ENCODE measurements around the gene ATP23.

The ATP23 gene

DNA sequence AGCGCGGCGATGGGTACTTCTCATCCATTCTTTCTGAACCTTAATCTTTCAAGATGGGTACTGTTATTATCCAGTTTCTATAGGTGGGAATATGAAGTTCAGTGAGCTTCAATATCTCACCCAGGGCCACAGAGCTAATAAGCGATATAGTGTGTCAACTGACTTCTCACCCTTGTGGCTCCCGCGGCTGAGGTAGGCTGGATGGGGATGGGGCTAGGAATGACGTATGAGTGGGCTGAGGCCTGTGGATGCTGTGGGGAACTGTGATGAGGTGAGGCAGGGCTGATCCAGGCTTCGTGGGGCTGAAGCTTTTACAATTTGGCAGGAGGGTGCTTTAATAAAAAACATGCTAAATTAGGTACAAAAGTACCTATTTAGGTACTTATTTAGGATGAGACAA is 32.9 kb upstream of the ATP23 start:
- no peak for DNase-seq

GRCh38 chr12:57909056-57909455 is 32.3 kb upstream of the ATP23 start:
- no peak for DNase-seq

DNA sequence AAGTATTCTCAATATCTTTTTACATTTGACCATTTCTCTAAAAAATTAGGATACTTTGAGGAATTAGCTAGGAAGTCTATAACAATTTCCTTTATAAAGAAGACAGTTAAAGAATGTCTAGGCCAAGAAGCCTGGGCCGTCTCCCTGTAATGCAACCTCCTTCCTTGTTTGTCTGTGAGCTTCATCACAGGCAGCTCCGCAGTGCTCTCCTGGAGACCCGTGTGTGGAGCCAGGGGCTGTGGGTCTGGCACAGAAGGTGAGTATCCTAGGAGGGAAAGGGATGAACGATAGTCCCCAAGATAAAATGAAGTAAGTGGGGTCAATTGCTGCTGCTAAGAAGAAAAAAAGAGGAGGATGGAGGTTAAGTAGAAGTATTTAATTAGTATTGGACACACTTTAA is 31.8 kb upstream of the ATP23 start:
- no peak for DNase-seq

DNA sequence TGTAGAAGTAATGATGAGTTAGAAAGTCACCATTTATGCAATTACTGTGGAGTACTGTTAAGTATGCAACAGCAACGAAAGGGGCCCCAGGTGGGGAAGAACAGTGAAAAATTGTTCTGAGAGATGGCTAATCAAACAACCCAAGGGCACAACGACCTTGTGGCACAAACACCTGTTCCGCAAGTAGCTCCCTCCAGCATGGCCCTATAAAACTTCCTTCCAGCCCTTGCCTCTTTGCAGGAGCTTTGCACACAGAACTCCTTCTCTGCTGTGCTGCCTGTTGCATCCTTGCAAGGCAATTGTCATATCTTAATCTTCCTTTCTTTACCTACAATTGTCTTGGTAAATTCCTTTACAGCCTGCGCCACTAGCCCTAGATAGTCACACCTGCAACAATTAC is 23.2 kb upstream of the ATP23 start:
- DNase-seq = no peak

DNA sequence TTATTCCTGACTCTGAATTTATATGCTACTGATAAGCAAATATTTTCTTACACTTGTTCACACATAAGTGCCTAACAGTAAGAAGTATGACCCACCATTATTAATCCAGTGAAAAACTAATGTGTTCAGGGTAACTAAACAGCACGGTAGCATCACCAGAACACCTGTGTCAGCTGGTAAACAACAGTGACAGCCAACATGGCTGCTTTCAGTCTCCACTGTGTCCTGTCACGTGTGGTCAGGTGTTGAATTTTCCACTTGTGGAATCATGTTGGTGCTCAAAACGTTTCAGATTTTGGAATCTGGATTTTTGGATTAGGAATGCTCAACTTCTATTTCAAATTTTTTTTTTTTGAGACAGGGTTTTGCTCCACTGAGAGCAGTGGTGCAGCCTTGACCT is 14.3 kb upstream of the ATP23 start:
- no peak for DNase-seq

DNA sequence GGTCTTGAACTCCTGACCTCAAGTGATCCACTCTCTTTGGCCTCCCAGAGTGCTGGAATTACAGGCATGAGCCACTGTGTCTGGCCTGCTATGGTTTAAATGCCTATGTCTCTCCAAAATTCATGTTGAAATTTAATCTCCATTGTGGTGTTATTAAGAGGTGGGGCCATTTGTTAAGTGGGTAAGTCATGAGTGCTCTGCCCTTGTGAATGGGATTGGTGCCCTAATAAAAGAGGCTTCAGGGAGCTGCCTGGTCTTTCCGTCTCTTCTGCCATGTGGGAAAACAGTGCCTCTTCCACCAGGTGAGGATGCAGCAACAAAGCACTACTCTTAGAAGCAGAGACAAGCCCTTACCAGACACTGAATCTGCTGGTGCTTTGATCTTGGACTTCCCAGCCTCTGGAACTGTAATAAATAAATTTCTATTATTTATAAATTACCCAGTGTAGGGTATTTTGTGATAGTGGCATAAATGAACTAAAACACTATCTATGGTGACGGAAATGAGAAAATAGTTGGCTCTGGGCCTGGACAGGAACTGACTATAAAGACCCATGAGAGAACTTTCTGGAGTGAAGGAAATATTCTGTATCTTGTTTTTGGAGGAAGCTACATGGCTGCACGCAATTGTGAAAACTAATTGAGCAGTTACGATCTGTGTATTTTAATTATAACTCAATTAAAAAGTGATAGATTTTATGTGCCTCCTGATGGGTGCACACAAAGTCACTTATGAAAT is 12.1 kb upstream of the ATP23 start:
- DNase-seq = no peak

- DNase-seq = no peak
Measured at GRCh38 chr12:57934819-57935218, 6.5 kb upstream of the ATP23 start.

DNA sequence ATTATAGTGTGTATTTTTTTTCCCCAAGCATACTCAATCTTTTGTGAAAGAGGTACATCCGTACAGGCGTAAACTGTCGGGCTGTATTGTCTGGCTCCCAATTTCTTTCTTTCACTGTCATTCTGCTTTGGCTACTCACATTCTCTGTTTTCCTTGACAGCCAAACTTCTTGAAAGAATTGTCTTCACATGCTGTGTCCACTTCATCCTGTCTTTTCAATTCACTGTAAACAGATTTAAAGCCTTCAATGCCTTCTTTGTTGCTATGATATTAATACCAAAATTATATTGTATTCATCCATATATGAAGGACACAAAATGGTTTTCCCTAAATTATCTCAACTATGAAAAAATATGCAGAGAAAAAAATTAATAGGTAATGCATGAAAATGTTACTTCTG is 6.0 kb upstream of the ATP23 start:
- no peak for DNase-seq

DNA sequence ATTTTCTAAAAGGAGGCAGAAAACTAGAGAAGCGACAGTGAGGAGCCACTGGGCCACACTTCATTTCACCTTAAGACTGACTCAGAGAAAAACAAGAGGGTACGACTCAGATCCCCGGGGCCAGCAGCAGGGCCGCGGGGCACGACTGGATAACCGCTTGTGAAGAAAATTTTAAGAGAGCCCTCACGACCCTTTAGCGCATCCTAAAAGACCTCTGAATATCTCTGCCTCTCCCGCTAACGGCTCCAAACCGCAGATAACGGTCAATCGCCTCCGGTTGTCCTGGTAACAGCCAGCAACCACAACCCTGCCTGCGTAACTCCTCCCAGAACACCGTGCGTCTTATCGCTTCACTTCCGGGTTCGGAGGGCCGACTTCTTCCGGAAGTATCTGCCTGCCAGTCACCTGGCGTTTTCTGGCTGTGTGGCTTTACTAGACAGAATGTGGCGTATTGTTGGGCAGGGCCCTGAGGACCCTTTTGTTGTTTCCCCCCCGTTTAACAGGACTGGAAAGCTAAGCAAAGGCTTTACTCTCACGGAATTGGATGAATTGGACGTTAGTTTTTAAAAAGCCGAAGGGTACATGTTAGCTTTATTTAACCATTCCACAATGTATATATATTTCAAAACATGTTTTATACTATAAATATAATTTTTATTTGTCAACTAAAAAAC is 5.4 kb upstream of the ATP23 start:
- peak; percentile 48 to 94 (median 80) for DNase-seq

- DNase-seq = no peak
Measured at GRCh38 chr12:57936513-57936883, 4.9 kb upstream of the ATP23 start.

GRCh38 chr12:57939291-57939690 is 2.1 kb upstream of the ATP23 start:
- DNase-seq = no peak

DNA sequence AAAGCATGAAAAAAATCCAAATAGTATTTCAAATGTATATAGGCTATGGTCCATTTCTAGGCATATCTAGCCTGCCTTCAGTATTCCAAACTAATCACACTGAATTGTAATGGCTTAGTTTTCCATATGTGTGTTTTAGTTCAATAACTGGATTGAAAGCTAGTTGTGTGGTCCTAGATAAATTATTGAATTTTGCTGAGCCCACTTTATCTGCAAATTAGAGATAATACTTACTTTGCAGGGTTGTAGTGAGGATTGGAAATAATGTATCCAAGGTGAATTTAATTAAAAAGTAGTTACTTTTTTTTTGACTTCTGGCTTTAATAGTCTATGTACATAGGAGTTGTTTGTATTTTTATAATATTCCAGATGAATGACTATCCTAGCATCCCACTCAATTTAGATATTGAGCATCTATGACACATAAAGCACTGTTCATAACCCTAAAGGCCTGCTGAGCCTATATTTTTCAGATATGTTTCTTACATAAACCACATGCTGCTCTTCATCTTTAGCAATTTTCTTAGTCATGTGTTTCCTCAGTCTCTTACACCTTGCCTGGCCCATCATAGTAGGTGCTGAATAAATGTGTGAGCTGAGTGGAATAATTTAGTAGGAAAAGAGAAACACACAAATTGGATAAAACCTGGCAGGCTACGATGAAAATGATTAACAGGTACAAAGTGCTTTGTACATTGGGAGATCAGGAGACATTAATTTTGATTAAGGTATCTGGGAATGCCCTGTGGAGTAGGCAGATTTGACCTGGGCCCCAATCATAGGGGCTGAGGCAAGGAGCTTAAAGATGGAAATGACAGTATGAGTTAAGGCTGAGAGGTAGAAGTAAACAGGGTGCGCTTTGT is 1.1 kb upstream of the ATP23 start:
- DNase-seq = no peak

DNA sequence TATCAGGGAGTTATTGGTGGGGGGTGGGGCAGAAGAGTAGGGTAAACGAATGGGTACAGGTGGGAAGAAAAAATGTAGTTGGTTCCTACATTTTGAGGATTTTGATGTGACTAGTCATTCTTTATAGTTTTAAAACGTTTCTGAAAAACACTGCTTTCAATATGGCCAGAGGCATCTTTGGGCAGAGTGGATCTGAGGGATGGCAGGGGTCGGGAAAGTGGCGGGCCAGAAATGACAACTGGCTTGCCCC is 527 bp upstream of the ATP23 start:
- peak in 1 of 14 donors; percentile 22 for DNase-seq

DNA sequence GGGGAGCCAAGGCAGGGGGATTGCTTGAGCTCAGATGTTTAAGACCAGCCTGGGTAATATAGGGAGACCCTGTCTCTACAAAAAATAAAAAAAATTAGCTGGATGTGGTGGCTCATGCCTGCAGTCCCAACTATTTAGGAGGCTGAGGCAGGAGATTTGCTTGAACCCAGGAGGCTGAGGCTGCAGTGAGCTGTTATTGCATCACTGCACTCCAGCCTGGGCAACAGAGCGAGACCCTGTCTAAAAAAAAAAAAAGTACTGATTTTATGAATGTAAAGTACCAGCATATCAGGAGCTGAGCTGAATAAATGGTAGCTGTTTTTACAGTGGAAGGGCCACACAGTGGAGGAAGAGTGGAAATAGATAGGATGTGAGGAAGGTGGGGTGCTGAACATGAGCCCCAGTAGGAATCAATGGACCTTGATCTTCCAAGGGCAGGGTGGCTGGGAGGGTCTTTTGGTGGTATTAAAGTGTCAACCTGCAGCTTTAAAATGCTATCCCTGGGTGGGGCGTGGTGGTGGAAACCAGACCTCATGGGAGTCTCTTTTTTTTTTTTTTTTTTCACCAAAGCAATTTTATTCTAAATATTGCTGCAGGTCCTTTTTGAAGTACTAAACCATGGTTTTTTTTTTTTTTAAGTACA is 2.2 kb downstream of the ATP23 start:
- no peak for DNase-seq

- DNase-seq = no peak
Measured at GRCh38 chr12:57944313-57945023, 3.1 kb downstream of the ATP23 start.

- DNase-seq = no peak
Measured at GRCh38 chr12:57952766-57953165, 11.4 kb downstream of the ATP23 start.

DNA sequence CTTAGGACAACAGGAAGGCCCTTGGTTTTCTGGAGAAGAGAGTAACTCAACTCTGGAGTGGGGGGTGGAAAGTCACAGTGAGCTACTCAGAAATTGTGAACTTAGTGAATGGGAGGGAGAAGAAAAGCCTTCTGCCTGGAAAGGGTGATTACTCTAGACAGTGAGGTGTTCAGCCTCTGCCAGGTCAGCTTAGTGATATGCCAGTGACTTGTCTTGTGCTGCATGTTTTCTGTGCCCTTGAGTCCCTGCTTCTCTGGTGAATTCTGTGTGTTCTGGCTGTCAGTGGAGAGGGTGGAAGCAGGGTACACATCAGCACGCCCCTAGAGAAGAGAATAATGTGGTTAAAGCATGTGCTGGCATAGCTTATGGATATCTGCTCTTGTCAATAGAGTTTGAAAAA is 13.4 kb downstream of the ATP23 start:
- DNase-seq = no peak

DNA sequence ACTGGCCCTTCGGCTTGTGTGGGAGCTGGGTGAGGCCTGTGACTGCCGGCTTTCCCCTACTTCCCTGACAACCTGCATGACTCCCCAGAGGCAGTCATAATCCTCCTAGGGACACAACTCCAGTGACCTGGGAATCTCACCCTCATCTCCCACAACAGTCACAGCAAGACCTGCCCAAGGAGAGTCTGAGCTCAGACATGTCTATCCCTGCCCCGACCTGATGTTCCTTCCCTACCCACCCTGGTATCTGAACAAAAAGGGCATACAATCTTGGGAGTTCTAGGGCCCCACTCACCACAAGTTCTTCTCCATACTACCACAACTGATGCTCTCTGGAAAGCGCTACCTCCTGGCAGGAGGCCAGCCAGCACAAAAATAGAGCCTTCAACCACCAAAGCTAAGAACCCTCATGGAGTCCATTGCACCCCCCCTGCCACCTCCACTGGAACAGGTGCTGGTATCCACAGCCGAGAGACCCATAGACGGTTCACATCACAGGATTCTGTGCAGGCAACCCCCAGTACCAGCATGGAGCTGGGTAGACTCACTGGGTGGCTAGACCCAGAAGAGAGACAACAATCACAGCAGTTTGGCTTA is 16.8 kb downstream of the ATP23 start:
- no peak for DNase-seq

DNA sequence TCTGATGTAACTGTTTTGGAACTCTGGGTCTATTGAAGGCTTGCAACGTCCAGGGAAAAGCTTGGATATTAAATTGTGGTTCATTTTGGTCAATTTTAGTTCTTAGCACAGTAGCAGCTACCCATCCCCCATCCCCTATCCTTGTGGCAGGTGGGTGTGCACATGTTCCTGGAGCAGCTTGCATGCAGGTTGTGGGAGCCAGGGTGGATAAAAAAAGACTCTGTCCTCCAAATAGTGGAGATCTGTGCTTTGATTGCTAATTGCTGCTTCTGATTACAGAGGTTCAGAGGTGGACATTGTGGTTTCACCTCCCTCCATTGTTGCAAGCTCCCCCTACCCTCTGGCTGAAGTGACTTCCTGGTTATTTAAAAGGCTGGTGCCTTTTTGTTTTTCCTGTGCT is 23.1 kb downstream of the ATP23 start:
- DNase-seq = no peak

GRCh38 chr12:57965766-57966165 is 24.4 kb downstream of the ATP23 start:
- DNase-seq = no peak

GRCh38 chr12:57966536-57966935 is 25.2 kb downstream of the ATP23 start:
- no peak for DNase-seq

- DNase-seq = peak in 1 of 14 donors; percentile 1
Measured at GRCh38 chr12:57983146-57983857, 41.9 kb downstream of the ATP23 start.
